Measurements from ENCODE around the gene LZTR1.
A peak's percentile ranks its signal among the peaks of the same experiment; 100 is the strongest.

LZTR1 gene

DNA sequence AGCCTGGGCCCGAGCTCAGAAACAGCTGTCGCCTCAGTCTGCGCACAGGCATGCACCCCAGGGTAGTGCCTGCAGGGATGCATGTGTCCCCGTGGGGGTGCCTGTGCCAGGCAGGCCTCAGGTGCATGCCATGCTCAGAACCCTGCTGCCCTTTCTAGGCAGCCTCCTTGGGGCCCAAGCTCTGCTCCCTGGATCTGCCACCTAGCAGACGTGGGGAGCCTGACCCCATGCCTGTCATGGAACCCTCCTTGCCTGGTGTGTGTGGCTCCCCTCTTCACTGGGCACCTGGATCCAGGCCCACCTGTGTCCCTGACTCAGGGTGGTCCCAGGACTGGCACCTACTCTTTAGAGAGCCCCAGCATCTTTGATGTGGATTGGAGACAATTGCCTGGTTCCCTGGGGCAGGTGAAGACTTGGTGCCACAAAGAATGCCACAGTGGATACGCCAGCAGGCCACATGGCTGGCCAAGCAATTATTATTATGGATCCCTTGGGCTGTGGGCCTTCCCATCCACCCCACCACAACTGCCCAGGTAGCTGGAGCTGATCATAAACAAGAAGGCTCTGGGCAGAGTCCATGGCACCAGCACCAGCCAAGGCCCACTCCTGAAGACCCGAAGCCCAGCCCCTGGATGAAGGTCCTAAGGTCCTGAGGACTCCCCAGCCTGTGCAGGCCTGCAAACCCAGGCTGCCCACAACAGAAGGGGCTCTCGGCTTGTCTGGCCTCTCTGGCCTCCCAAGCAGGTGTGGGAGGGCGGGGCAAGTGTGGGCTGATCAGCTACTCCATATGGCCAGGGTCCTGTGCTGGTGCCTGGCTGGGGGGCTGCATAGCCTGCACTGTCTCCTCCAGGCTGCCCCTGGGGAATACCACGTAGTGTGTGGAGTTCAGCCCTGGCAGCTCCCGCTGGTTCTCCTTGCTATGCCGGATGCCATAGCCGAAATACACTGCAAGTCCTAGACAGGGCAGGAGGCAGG lies 46.5 kb downstream of the LZTR1 start:
- no peak overlapping the region for H3K9ac ChIP-seq (ENCODE audit: low read length)
- no peak overlapping the region for H3K4me3 ChIP-seq (ENCODE audit: low read depth, low read length)
- no peaks in the 10 kb centered on the region for H3K36me3 ChIP-seq (ENCODE audit: control insufficient read depth, insufficient read depth, low read length)
- H3K4me1 ChIP-seq (ENCODE audit: control insufficient read depth, insufficient read depth, low read length): no peaks in the 10 kb centered on the region; the same call in 1 of the 2 replicates
- no peak overlapping the region for H3K27ac ChIP-seq (ENCODE audit: low read depth, low read length)
- peaks cover 42% of the 10 kb centered on the region for H3K27me3 ChIP-seq (ENCODE audit: control insufficient read depth, insufficient read depth, low read length)
- no peaks in the 10 kb centered on the region for H3K9me3 ChIP-seq (ENCODE audit: control insufficient read depth, insufficient read depth, low read depth, low read length)

DNA sequence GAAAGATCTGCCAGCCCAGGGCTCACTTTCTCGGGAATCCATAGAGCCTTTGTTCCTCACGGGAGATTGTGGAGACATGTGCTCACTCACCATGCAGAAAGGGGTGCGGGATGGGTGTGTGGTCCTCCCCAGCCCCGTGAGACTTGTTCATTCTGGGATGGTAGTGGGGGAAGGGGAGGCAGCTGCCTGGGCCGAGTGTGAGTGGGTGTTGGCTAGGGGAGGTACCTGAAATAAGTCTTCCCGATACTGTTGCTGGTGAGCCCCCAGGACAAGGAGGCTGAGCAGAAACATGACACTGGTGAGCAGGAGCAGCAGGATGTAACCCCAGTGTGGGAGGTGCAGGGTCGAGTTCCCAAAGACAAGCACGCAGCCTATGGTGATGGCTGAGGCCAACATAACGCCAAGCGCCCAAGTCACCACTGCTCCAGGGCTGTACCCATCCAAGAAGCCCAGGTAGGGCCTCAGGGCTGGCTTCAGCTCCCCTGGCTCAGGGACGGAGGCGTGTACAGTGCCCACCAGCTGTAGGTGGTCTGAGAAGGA lies 47.5 kb downstream of the LZTR1 start:
- Histone ChIP-seq H3K4me3 (ENCODE audit: low read depth, low read length) (no peak overlapping the region), H3K9ac (ENCODE audit: low read length) (no peak overlapping the region), H3K9me3 (ENCODE audit: control insufficient read depth, insufficient read depth, low read depth, low read length) (no peaks in the 10 kb centered on the region), H3K27ac (ENCODE audit: low read depth, low read length) (no peak overlapping the region), H3K36me3 (ENCODE audit: control insufficient read depth, insufficient read depth, low read length) (no peaks in the 10 kb centered on the region), H3K4me1 (ENCODE audit: control insufficient read depth, insufficient read depth, low read length) (no peaks in the 10 kb centered on the region; the same call in 1 of the 2 replicates), H3K27me3 (ENCODE audit: control insufficient read depth, insufficient read depth, low read length) (peaks cover 45% of the 10 kb centered on the region)

- no peak overlapping the region for H3K9ac ChIP-seq (ENCODE audit: low read length)
- no peaks in the 10 kb centered on the region; the same call in 1 of the 2 replicates for H3K4me1 ChIP-seq (ENCODE audit: control insufficient read depth, insufficient read depth, low read length)
- H3K36me3 ChIP-seq (ENCODE audit: control insufficient read depth, insufficient read depth, low read length): no peaks in the 10 kb centered on the region
- H3K27me3 ChIP-seq (ENCODE audit: control insufficient read depth, insufficient read depth, low read length): peaks cover 45% of the 10 kb centered on the region
- no peaks in the 10 kb centered on the region for H3K9me3 ChIP-seq (ENCODE audit: control insufficient read depth, insufficient read depth, low read depth, low read length)
- H3K4me3 ChIP-seq (ENCODE audit: low read depth, low read length): no peak overlapping the region
- no peak overlapping the region for H3K27ac ChIP-seq (ENCODE audit: low read depth, low read length)
Observed at GRCh38 chr22:21030032-21030431, 47.9 kb downstream of the LZTR1 start.

GRCh38 chr22:21030621-21031544 lies 48.8 kb downstream of the LZTR1 start:
- H3K4me1 ChIP-seq (ENCODE audit: control insufficient read depth, insufficient read depth, low read length): no peaks in the 10 kb centered on the region; the same call in 1 of the 2 replicates
- no peaks in the 10 kb centered on the region for H3K9me3 ChIP-seq (ENCODE audit: control insufficient read depth, insufficient read depth, low read depth, low read length)
- no peak overlapping the region for H3K27ac ChIP-seq (ENCODE audit: low read depth, low read length)
- no peak overlapping the region for H3K9ac ChIP-seq (ENCODE audit: low read length)
- peaks cover 45% of the 10 kb centered on the region for H3K27me3 ChIP-seq (ENCODE audit: control insufficient read depth, insufficient read depth, low read length)
- no peaks in the 10 kb centered on the region for H3K36me3 ChIP-seq (ENCODE audit: control insufficient read depth, insufficient read depth, low read length)
- H3K4me3 ChIP-seq (ENCODE audit: low read depth, low read length): no peak overlapping the region

GRCh38 chr22:21031545-21032036 lies 49.5 kb downstream of the LZTR1 start:
- no peak overlapping the region for H3K27ac ChIP-seq (ENCODE audit: low read depth, low read length)
- no peak overlapping the region for H3K9ac ChIP-seq (ENCODE audit: low read length)
- H3K36me3 ChIP-seq (ENCODE audit: control insufficient read depth, insufficient read depth, low read length): no peaks in the 10 kb centered on the region
- H3K4me3 ChIP-seq (ENCODE audit: low read depth, low read length): peak overlapping the region; percentile 63
- no peaks in the 10 kb centered on the region for H3K9me3 ChIP-seq (ENCODE audit: control insufficient read depth, insufficient read depth, low read depth, low read length)
- peaks cover 45% of the 10 kb centered on the region for H3K27me3 ChIP-seq (ENCODE audit: control insufficient read depth, insufficient read depth, low read length)
- H3K4me1 ChIP-seq (ENCODE audit: control insufficient read depth, insufficient read depth, low read length): no peaks in the 10 kb centered on the region; the same call in 1 of the 2 replicates

GRCh38 chr22:21032037-21032867 lies 50.2 kb downstream of the LZTR1 start, which contains the start of gene SLC7A4:
Gene SLC7A4 (minus strand): TSS chr22:21032561. CDS start chr22:21031812, 749 bp downstream.
- H3K4me3 ChIP-seq (ENCODE audit: low read depth, low read length): peak within 1 kb of the TSS; percentile 63
- H3K27me3 ChIP-seq (ENCODE audit: control insufficient read depth, insufficient read depth, low read length): peaks cover 45% of the 10 kb centered on the region
- H3K4me1 ChIP-seq (ENCODE audit: control insufficient read depth, insufficient read depth, low read length): no peaks in the 10 kb centered on the region; the same call in 1 of the 2 replicates
- no peaks in the 10 kb centered on the region for H3K36me3 ChIP-seq (ENCODE audit: control insufficient read depth, insufficient read depth, low read length)
- H3K9me3 ChIP-seq (ENCODE audit: control insufficient read depth, insufficient read depth, low read depth, low read length): no peaks in the 10 kb centered on the region
- H3K9ac ChIP-seq (ENCODE audit: low read length): peak within 1 kb of the TSS; percentile 13
- H3K27ac ChIP-seq (ENCODE audit: low read depth, low read length): no peak within 1 kb of the TSS

- Histone ChIP-seq H3K4me1 (ENCODE audit: control insufficient read depth, insufficient read depth, low read length) (no peaks in the 10 kb centered on the region; the same call in 1 of the 2 replicates), H3K9ac (ENCODE audit: low read length) (no peak overlapping the region), H3K27ac (ENCODE audit: low read depth, low read length) (no peak overlapping the region), H3K36me3 (ENCODE audit: control insufficient read depth, insufficient read depth, low read length) (no peaks in the 10 kb centered on the region), H3K27me3 (ENCODE audit: control insufficient read depth, insufficient read depth, low read length) (peaks cover 45% of the 10 kb centered on the region), H3K9me3 (ENCODE audit: control insufficient read depth, insufficient read depth, low read depth, low read length) (no peaks in the 10 kb centered on the region), H3K4me3 (ENCODE audit: low read depth, low read length) (peak overlapping the region; percentile 63)
Observed at GRCh38 chr22:21032868-21033688, 51.0 kb downstream of the LZTR1 start.

GRCh38 chr22:21033895-21034294 lies 51.8 kb downstream of the LZTR1 start:
- no peaks in the 10 kb centered on the region for H3K36me3 ChIP-seq (ENCODE audit: control insufficient read depth, insufficient read depth, low read length)
- no peaks in the 10 kb centered on the region; the same call in 1 of the 2 replicates for H3K4me1 ChIP-seq (ENCODE audit: control insufficient read depth, insufficient read depth, low read length)
- H3K4me3 ChIP-seq (ENCODE audit: low read depth, low read length): no peak overlapping the region
- no peak overlapping the region for H3K27ac ChIP-seq (ENCODE audit: low read depth, low read length)
- no peak overlapping the region for H3K9ac ChIP-seq (ENCODE audit: low read length)
- H3K9me3 ChIP-seq (ENCODE audit: control insufficient read depth, insufficient read depth, low read depth, low read length): no peaks in the 10 kb centered on the region
- peaks cover 45% of the 10 kb centered on the region for H3K27me3 ChIP-seq (ENCODE audit: control insufficient read depth, insufficient read depth, low read length)

- no peak overlapping the region for H3K4me3 ChIP-seq (ENCODE audit: low read depth, low read length)
- peaks cover 38% of the 10 kb centered on the region for H3K27me3 ChIP-seq (ENCODE audit: control insufficient read depth, insufficient read depth, low read length)
- no peak overlapping the region for H3K27ac ChIP-seq (ENCODE audit: low read depth, low read length)
- no peaks in the 10 kb centered on the region for H3K9me3 ChIP-seq (ENCODE audit: control insufficient read depth, insufficient read depth, low read depth, low read length)
- no peaks in the 10 kb centered on the region; the same call in 1 of the 2 replicates for H3K4me1 ChIP-seq (ENCODE audit: control insufficient read depth, insufficient read depth, low read length)
- H3K9ac ChIP-seq (ENCODE audit: low read length): no peak overlapping the region
- no peaks in the 10 kb centered on the region for H3K36me3 ChIP-seq (ENCODE audit: control insufficient read depth, insufficient read depth, low read length)
Observed at GRCh38 chr22:21034989-21035388, 52.9 kb downstream of the LZTR1 start.

All from HUES6 (cell line).